OCI-LY1 (cell line): ENCODE results near the gene CD6.

ENCODE experiments used
- H2AFZ ChIP-seq: fragments of 200-600 bp; sonication (generic), shearing (Covaris generic); 2 replicates; pipeline ENCODE4 v1.6.0; 2014; ENCODE audit warnings: antibody characterized with exemption, mild to moderate bottlenecking, low read length
- H3F3A ChIP-seq: fragments of 200-600 bp; sonication (generic), shearing (Covaris generic); 2 replicates; pipeline ENCODE4 v1.6.0; 2014; ENCODE audit warnings: mild to moderate bottlenecking, antibody characterized with exemption, low read length, moderate library complexity; ENCODE audit not compliant: insufficient read depth
- H3K27ac ChIP-seq: fragments of 200-600 bp; sonication (generic); 2 replicates; pipeline ENCODE4 v1.5.1; 2014; ENCODE audit warnings: low read length, mixed run types, mild to moderate bottlenecking, low read depth; ENCODE audit not compliant: poor library complexity, severe bottlenecking
- H3K27me3 ChIP-seq: fragments of 200-600 bp; sonication (generic); 2 replicates; pipeline ENCODE4 v1.6.0; 2014; ENCODE audit warnings: antibody characterized with exemption, mild to moderate bottlenecking, low read length, moderate library complexity; ENCODE audit not compliant: insufficient read depth
- H3K36me3 ChIP-seq: fragments of 200-600 bp; sonication (generic); 2 replicates; pipeline ENCODE4 v1.6.1; 2014; ENCODE audit warnings: mild to moderate bottlenecking, antibody characterized with exemption, low read length, moderate library complexity, mixed read lengths; ENCODE audit not compliant: insufficient read depth
- H3K4me1 ChIP-seq: fragments of 200-600 bp; sonication (generic); 2 replicates; pipeline ENCODE4 v1.5.1; 2014; ENCODE audit warnings: mild to moderate bottlenecking, low read length, moderate library complexity; ENCODE audit not compliant: insufficient read depth, severe bottlenecking
- H3K4me2 ChIP-seq: fragments of 200-600 bp; sonication (generic), shearing (Covaris generic); 2 replicates; pipeline ENCODE4 v1.6.1; 2014; ENCODE audit warnings: low read length
- H3K4me3 ChIP-seq: fragments of 200-600 bp; sonication (generic); 2 replicates; pipeline ENCODE4 v1.5.1; 2014; ENCODE audit warnings: low read length, low read depth, mild to moderate bottlenecking, mixed read lengths; ENCODE audit not compliant: poor library complexity, severe bottlenecking
- H3K79me2 ChIP-seq: fragments of 200-600 bp; shearing (Covaris generic); 2 replicates; pipeline ENCODE4 v1.6.1; 2016; ENCODE audit warnings: mixed run types, low read length, mixed read lengths; ENCODE audit not compliant: insufficient read depth
- H3K9ac ChIP-seq: fragments of 200-600 bp; sonication (generic), shearing (Covaris generic); 2 replicates; pipeline ENCODE4 v1.6.1; 2014; ENCODE audit warnings: mild to moderate bottlenecking, low read length, mixed read lengths
- H3K9me2 ChIP-seq: fragments of 200-600 bp; sonication (generic), shearing (Covaris generic); 2 replicates; pipeline ENCODE4 v1.6.1; 2014; ENCODE audit warnings: low read depth, mild to moderate bottlenecking, low read length, mixed read lengths
- H3K9me3 ChIP-seq: fragments of 200-600 bp; shearing (Covaris generic); 2 replicates; pipeline ENCODE4 v1.6.1; 2014; ENCODE audit warnings: low read length, mixed read lengths
- H4K20me1 ChIP-seq: fragments of 200-600 bp; sonication (generic), shearing (Covaris generic); 2 replicates; pipeline ENCODE4 v1.6.0; 2016; ENCODE audit warnings: mild to moderate bottlenecking, low read length; ENCODE audit not compliant: insufficient read depth
- CTCF ChIP-seq: fragments of 200-600 bp; sonication (generic), shearing (Covaris generic); IDR thresholded peaks from 2 replicates; pipeline ENCODE4 v1.5.1; 2017; ENCODE audit warnings: mild to moderate bottlenecking, antibody characterized with exemption, low read length, moderate library complexity, mixed read lengths
- EZH2 ChIP-seq: fragments of 200-600 bp; sonication (generic), shearing (Covaris generic); IDR thresholded peaks from 2 replicates; pipeline ENCODE4 v1.8.0; 2017; ENCODE audit warnings: borderline replicate concordance, mixed run types, mild to moderate bottlenecking, antibody characterized with exemption, low read length, moderate library complexity, mixed read lengths

CD6 gene

DNA sequence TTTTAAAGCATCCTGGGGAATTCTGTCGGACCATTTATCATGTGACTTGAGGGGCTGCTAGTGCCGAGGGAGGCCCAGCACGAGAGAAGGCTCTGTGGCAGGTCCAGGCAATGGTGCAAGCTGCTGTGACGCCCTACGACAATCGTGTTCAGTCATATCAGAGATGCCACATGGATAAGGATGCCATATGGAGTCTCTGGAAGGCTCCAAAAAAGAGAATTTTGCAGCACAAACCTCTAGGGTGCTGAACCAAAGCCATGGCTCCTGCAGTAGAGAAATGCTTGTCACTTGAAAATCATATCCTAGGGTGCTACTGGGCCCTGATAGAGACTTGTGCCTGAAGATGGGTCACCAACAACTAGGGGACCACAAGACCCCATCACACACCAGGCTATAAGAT is 6.7 kb upstream of the CD6 start:
- Histone ChIP-seq H3K9ac (no peak overlapping the region), H3K9me2 (no peaks in the 10 kb centered on the region), H3K27me3 (peaks cover 13% of the 10 kb centered on the region), H3K4me2 (no peak overlapping the region), H3F3A (no peaks in the 10 kb centered on the region), H3K27ac (no peak overlapping the region), H3K9me3 (no peaks in the 10 kb centered on the region; the same call in 1 of the 2 replicates), H3K4me3 (no peak overlapping the region), H2AFZ (no peak overlapping the region), H3K4me1 (no peaks in the 10 kb centered on the region), H4K20me1 (no peaks in the 10 kb centered on the region), H3K36me3 (no peaks in the 10 kb centered on the region; the same call in 1 of the 2 replicates), H3K79me2 (no peaks in the 10 kb centered on the region)
- TF ChIP-seq CTCF (no peak), EZH2 (no peak)

DNA sequence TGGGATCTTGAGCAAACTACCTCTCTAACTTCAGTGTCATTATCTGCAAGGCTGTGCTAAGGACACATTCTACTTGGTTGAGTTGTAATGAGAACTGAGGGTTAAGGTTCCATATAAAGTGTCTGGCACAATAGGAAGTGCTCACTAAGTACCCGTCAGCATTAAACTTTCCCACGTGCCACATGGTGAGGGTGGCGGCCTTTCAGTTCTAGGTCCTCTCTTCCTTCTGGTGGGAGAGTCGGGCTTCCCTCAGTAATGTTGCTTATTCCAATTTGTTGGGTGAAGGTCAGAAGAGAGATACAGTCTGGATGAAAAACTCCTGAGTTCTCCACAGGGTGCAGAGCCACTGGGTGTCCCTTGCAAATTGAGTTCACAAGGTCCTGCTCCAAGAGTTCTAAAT is 4.6 kb upstream of the CD6 start:
- Histone ChIP-seq H2AFZ (no peak overlapping the region), H3K36me3 (no peaks in the 10 kb centered on the region; the same call in 1 of the 2 replicates), H3K27ac (no peak overlapping the region), H3K9ac (no peak overlapping the region), H3K4me1 (peaks cover 7% of the 10 kb centered on the region), H3K9me2 (no peaks in the 10 kb centered on the region), H3F3A (no peaks in the 10 kb centered on the region), H3K27me3 (peaks cover 13% of the 10 kb centered on the region), H3K4me3 (no peak overlapping the region), H3K79me2 (no peaks in the 10 kb centered on the region), H3K4me2 (no peak overlapping the region), H3K9me3 (no peaks in the 10 kb centered on the region; the same call in 1 of the 2 replicates), H4K20me1 (no peaks in the 10 kb centered on the region)
- TF ChIP-seq CTCF (no peak), EZH2 (no peak)

DNA sequence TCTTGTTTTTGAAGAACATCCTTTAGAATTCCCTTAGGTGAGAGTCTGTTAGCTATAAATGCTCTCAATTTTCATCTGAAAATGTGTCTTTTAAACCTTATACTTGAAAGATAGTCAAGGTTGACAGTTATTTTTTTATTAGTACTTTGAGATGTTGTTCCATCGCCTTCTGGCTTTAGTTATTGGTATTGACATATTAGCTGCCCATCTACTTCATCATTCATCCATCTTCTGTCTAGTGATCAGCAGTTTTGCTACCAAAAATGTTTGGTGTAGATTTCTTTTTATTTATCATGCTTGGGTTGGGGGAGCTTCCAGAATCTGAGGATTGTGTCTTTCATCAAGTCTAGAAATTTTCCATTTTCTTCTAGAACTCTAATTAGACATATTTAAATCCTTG is 3.3 kb upstream of the CD6 start:
- Histone ChIP-seq H3K79me2 (no peaks in the 10 kb centered on the region), H3K36me3 (no peaks in the 10 kb centered on the region; the same call in 1 of the 2 replicates), H2AFZ (no peak overlapping the region), H3K9me2 (no peaks in the 10 kb centered on the region), H3K4me3 (no peak overlapping the region), H4K20me1 (no peaks in the 10 kb centered on the region), H3F3A (no peaks in the 10 kb centered on the region), H3K9me3 (no peaks in the 10 kb centered on the region; the same call in 1 of the 2 replicates), H3K4me2 (no peak overlapping the region), H3K4me1 (peaks cover 8% of the 10 kb centered on the region), H3K27me3 (peaks cover 17% of the 10 kb centered on the region), H3K9ac (no peak overlapping the region), H3K27ac (no peak overlapping the region)
- TF ChIP-seq CTCF (no peak), EZH2 (no peak)
